GM21447 (cell line): ENCODE measurements around the gene LILRA1.
A peak's percentile ranks its signal among the peaks of the same experiment; 100 is the strongest.
"Not testable (repeated sequence)": the region's sequence is repeated elsewhere in the genome, so short reads cannot be mapped to it uniquely, and the experiment has no call there.

Experiments used
- ATAC-seq: cut with Tn5 transposase; IDR thresholded peaks from one replicate; pipeline ENCODE4 v1.9.1; 2021; ENCODE audit not compliant: unreplicated experiment

LILRA1 gene

DNA sequence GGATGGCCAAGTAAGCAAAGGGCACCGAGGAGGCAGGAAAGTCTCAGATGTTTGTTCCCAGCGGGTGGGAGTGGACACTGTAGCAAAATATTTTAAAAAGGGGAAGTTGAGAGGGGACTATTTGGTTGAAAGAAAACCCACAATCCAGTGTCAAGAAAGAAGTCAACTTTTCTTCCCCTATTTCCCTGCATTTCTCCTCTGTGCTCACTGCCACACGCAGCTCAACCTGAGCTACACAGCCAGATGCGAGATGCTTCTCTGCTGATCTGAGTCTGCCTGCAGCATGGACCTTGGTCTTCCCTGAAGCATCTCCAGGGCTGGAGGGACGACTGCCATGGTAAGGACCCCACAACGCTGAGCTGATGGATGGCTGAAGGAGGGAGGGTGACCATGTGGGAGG lies at the start of gene LILRA1:
Gene LILRA1, plus strand, starts transcription at position 188 of the 400 bp plus-strand sequence. CDS start 613 bp downstream, outside the sequence.
- not testable (repeated sequence) for ATAC-seq

DNA sequence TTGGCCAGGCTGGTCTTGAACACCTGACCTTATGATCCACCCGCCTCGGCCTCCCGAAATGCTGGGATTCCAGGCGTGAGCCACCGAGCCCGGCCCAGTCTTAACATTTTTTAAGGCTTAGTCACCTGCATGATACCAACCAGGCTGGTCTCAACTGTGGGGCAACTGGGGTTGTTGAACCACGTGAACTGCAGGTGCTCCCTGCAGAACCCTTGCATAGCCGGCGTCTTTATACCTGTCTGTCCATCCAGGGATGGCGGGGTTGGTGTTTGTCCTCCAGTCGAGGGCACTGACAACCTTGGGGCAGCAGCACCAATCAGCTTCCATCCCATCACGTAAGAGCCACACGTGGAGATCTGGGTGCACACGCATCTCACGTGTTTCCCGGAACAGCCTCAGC lies 44.6 kb upstream of the LILRA1 start:
- no peak for ATAC-seq

DNA sequence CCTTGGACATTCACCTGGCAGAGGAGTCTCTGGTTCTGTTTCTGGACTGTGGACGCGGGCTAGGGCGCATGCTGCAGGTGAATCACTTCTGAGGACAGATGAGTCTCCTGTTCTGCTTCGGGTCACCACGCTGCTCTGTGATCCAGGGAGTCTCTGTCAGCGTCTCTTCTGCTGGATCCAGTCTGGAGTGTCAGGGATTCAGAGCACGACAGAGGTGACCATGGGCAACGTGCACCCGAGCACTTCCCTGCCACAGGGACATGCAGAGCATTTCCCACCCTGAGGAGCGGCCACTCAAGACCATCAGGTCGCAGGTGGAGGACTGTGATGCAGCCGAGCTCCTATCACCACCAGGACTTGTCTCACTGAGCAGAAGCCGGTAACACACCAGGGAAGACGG lies 44.2 kb upstream of the LILRA1 start:
- ATAC-seq, result no peak

DNA sequence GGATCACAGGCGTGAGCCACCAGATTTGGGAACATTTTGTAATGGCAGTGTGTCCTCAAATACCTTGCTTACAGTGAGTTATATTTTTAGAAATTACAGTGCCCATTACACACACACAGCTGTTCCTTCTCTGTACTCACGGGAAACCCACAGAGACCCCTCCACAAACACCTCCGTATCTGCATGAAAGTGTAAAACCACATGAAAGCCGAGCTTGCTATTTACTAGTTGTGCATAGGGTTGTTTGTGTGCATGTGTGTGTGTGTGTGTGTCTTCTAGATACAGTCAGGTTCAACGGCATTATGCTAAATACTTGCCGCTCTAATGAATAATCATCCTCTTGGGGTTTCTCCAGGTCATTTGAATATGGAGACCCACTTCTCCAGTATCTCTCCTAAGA lies 42.1 kb upstream of the LILRA1 start:
- ATAC-seq, result peak; percentile 61

DNA sequence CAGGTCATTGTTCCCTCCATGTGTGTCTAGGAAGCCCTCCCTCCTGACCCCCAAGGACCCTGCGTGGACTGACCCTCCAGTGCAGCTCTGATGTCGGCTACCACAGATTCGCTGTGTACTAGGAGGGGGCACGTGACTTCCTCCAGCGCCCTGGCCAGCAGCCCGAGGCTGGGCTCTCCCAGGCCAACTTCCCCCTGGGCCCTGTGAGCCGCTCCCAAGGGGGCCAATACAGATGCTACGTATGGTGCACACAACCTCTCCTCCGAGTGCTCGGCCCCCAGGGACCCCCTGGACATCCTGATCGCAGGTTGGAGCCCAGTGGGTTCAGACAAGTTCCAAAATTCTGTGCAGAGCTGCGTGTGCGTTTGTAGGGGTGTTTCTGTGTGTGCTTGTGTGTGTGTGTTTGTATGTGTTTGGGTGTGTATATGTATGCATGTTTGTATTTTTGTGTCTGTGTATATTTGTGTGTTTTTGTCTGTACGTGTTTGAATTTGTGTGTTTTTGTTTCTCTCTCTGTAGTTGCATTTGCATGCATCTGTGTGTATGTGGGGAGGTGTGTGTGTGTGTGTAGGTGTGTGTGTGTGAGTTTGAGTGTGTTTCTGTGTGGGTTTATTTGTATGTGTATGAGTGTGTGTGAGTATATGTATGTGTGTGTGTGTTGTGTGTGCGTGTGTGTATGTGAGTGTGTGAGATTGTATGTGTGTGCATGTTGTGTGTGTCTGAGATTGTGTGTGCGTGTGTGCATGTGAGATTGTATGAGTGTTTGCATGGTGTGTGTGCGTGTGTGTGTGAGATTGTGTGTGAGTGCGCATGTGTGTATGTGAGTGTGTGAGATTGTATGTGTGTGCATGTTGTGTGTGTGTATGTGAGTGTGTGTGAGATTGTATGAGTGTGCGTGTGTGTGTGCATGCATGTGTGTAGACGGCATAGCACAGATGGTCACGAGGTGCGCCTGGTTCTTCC lies 41.2 kb upstream of the LILRA1 start:
- ATAC-seq, result no peak

DNA sequence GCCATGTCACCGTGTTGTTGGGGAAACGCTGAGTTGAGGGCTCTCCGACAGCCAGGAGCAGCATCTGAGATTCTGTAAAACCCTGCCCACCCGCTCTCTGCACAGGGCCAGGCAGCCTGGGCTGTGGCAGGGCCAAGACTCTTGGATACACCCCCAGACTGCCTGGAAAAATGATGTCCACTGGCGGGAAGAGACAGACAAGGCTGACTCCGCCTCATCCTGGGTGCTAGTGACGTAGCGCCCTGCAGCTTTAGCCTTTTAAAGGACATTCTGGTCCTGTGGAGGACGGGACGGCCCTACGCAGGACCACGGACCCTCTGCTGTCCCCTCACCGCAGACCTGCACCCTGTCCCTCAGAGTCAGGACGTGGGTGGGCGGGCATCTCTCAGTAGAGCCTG lies 40.5 kb upstream of the LILRA1 start:
- no peak for ATAC-seq

DNA sequence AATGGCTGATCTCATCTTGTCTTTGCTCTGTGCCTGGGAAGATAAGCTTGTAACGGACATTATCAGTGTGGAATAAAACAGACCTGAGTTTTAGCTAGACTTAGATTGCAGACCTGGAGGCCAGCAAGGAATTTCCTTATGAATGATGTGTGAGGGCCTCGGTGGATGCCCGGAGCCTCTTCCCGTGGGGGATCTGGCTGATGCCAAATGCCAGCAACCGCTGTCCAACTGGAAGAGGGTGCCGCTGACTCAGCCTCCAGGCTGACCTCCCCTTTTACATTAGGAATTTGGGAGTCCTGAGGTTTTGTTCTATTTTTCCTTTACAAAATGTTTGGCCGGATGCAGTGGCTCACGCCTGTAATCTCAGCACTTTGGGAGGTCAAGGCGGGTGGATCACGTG lies 39.4 kb upstream of the LILRA1 start:
- ATAC-seq, result no peak

DNA sequence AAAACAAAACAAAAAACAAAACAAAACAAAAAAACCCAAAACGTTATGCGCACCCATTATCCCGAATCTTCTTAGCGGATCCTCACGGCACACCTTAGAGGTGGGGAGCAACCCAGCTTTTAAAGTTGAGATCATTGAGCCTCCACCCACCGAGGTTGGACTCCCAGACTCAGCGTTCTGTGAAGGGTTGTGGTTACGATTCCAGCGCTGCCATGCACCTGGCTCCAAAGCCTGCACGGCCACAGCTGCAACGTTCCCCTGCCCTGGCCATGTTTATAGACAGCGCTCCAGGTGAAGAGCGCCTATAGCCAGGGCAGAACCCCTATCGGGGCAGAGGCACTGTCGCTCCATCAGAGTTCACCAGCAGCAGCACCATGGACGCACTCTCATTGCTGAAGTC lies 38.5 kb upstream of the LILRA1 start:
- ATAC-seq, result no peak

DNA sequence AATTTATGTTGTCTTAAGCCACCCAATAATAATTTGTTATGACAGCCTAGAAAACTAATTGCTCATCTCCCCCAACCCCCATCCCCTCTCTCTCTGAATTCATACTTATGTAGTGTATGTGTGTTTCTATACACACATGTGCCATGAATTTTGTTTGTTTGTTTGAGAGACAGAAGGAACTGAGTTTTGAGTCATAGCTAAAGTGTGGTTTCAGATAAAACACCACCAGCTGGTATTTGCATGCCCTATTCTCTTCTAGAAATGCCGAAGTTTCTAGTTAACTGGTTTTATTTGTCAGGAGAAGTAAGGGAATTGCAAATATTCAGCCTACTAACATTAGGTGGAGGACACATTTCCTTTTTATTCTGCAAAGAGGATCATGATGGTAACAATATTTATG lies 37.2 kb upstream of the LILRA1 start:
- no peak for ATAC-seq

DNA sequence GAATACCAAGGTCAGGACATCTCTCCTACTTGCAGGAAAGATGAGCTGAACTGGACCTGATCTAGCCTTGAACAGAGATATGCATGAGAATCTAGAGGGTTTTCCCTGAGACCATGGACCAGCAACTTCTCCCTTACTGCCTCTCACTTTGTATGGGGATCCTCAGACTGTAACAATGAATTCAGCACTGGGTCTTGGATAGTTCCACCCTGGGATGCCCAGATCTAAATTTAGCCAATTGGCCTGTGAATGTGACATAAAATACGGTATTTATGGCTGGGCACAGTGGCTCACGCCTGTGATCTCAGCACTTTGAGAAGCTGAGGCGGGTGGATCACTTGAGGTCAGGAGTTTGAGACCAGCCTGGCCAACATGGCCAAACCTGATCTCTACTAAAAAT lies 35.1 kb upstream of the LILRA1 start:
- ATAC-seq, result no peak

DNA sequence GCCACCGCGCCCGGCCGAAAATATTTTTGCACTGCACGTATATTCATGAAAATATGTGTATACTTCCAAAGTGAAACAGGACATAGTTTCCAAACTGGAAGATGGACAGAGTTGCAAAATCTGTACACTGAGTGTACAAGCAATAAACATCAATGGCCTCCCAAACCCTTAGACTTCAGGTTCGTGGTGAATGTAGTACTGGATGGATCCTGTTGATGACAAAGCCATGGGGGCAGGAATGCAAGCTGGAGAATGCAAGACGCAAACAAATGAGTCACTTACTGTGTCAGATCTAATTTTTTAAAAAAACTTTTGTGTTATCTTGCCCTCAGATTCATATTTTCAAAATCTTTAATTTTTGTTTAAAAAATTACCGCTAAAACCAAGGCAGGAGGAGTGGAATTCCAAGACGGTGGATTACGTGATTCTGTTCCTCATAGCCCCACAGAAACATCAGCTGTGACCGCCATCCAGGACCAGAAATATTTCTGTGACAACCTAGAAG lies 32.5 kb upstream of the LILRA1 start:
- ATAC-seq, result no peak

DNA sequence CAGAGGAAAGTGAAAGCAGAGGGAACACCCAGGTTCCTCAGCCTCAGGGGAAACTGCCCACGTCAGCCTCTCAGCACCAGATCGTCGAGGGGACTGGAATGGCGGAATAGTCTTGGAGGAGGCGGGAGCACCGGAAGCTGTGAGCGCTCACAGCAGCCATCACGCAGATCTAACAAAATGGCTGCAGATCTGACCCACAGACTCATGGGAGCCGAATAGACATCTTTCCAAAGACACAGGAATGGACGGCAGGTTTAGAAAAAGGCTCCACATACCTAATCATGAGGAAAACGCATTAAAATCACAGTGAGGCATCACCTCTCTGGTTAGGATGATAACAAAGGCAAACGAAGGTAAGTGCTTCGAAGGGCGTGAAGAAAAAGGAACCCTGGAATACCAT lies 31.6 kb upstream of the LILRA1 start:
- ATAC-seq, result no peak

DNA sequence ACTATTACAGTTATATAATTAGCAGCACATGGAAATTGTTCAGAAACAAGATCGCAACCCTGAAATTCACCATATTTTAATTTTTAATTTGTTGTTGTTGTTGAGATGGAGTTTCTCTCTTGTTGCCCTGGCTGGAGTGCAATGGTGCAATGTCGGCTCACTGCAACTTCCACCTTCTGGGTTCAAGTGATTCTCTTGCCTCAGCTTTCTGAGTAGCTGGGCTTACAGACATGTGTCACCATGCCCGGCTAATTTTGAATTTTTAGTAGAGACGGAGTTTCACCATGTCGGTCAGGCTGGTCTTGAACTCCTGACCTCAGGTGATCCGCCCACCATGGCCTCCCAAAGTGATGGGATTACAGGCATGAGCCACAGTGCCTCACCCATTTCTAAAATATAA lies 30.2 kb upstream of the LILRA1 start:
- ATAC-seq, result not testable (repeated sequence)

DNA sequence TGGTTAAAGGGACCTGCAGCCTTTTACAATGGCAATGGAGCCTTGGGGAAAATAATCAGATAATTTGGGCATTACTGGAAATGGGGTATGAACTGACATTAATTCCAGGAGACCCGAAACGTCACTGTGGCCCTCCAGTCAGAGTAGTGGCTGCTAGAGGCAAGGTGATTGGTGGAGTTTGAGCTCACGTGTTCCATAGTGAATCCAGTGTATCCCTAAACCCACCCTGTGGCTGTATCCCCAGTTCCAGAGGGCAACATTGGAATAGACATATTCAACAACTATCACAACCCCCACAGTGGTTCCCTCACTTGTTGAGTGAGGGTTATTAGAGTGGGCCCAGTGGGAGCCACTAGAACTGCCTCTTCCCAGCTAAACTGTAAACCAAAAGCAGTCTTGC lies 23.1 kb upstream of the LILRA1 start:
- no peak for ATAC-seq

DNA sequence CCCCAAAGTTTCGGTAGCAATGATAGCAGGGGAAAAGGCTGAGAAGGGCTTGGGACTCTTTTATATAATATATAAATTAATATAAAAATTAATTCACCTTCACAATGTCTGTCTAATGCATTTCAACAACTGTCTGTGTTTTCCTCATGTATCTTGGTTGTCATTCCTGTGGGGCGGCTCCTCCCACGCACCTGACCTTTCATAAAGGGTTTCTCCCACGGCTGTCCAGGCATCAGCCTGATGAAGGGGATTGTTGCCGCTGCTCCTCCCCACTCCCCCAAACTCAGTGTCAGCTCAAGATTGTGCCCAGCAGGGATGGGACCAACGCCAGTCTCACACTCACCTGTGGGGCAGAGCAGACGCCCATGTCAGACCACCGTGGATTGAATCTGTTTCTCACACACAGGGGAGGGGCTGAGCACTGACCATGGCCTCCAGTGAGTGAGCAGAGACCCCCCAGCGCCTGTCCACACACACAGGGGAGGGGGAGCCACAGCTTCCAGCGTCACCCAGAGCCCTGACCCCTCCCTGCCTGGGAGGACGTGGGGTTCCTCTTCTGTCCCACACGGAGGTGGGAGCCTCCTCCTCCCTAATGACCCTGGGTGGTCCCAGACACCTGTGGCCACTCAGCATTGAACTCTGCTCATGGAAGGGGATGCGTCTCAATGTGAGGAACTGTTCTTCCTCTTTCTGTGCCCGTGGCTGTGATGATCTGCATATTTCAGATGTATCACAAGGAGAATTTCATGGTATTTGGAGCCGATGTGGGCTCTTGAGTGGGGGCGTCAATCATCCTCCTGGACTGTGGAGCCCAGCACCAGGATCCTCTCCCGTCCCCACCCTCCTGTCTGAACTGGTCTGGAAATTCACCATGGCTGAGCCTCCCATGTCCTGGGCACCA lies 21.5 kb upstream of the LILRA1 start:
- ATAC-seq, result not testable (repeated sequence)

DNA sequence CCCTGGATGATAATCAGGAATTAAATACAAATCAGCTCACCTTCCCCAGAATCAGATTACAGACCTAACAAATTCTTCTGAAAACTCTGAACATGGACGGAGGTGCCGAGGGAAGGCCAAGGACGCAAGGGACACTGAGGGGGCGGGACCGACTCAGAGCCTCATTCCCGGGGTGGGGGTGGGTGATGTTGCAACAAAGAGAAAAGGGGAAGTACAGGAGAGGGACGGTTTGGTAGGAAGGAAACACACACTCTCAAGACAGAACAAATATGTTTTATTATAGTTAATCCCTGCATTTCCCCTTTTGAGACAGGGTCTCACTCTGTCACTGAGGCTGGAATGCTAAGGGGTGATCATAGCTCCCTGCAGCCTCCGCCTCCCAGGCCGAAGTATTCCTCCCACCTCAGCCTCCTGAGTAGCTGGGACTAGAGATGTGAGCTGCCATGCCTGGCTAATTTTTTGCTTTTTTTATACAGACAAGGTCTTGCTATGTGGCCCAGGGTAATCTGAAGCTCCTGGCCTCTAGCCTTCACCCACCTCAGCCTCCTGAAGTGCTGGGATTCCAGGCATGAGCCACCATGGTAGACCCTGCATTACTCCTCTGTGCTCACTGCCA lies 20.6 kb upstream of the LILRA1 start:
- no peak for ATAC-seq

DNA sequence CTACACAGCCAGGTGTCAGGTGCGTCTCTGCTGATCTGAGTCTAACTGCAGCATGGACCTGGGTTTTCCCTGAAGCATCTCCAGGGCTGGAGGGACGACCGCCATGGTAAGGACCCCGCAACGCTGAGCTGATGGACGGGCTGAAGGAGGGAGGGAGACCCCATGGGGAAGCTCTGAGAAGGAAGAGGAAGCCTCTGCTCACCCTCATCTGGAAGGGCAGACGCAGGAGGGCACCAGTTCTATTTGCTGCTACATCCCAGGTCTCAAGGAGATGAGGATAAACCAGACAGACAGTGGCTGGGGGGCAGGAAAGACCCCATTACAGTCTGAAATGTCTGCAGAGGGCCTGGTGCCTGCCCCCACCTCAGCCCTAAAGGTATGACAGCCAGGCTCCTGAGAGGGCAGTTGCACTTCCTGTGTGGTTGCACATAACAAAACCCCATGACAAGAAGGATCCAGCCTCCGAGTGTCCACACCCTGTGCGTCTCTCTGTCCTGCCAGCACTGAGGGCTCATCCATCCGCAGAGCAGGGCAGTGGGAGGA lies 20.0 kb upstream of the LILRA1 start, which contains the start of gene LILRA2:
Gene LILRA2, plus strand, starts transcription at position 461 of the 543 bp plus-strand sequence. CDS start 89 bp downstream, outside the sequence.
- ATAC-seq, result peak; percentile 73

DNA sequence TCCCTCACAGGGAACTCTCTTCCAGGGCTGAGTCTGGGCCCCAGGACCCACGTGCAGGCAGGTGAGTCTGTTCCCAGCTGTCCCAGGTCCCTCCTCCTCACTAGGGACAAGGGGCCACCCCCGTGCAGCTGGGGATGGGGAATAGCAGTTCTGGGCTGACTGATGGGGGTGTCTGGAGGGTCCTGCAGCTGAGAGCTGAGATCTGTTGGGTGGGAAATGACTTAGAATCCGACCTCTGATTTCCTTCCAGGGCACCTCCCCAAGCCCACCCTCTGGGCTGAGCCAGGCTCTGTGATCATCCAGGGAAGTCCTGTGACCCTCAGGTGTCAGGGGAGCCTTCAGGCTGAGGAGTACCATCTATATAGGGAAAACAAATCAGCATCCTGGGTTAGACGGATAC lies 19.4 kb upstream of the LILRA1 start:
- no peak for ATAC-seq

DNA sequence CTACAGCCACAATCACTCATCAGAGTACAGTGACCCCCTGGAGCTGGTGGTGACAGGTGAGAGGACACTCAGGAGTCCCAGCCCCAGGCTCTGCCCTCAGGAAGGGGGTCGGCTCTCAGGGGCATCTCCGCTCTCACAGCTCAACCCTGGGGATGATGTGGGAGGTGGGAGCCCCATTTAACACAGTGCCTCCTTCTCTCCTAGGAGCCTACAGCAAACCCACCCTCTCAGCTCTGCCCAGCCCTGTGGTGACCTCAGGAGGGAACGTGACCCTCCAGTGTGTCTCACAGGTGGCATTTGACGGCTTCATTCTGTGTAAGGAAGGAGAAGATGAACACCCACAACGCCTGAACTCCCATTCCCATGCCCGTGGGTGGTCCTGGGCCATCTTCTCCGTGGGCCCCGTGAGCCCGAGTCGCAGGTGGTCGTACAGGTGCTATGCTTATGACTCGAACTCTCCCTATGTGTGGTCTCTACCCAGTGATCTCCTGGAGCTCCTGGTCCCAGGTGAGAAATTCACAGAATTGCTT lies 18.8 kb upstream of the LILRA1 start:
- no peak for ATAC-seq

DNA sequence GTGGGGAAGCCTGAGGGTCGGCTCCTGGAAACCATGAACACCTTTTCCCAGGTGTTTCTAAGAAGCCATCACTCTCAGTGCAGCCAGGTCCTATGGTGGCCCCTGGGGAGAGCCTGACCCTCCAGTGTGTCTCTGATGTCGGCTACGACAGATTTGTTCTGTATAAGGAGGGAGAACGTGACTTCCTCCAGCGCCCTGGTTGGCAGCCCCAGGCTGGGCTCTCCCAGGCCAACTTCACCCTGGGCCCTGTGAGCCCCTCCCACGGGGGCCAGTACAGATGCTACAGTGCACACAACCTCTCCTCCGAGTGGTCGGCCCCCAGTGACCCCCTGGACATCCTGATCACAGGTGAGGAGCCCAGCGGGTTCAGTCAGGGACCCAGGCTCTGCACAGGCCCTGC lies 18.2 kb upstream of the LILRA1 start:
- not testable (repeated sequence) for ATAC-seq
